Measurements from ENCODE around the gene NHERF1. TPM values are rescaled to one million over a fixed set of nuclear protein-coding genes. Genes with fewer than 3 reads are reported as not detected.

Gene NHERF1
- total and polyA plus RNA-seq, 2 of the 13 experiments (the other 11 are each of a cell fraction or from before 2014, with no cell fraction given): 169 to 269 TPM

DNA sequence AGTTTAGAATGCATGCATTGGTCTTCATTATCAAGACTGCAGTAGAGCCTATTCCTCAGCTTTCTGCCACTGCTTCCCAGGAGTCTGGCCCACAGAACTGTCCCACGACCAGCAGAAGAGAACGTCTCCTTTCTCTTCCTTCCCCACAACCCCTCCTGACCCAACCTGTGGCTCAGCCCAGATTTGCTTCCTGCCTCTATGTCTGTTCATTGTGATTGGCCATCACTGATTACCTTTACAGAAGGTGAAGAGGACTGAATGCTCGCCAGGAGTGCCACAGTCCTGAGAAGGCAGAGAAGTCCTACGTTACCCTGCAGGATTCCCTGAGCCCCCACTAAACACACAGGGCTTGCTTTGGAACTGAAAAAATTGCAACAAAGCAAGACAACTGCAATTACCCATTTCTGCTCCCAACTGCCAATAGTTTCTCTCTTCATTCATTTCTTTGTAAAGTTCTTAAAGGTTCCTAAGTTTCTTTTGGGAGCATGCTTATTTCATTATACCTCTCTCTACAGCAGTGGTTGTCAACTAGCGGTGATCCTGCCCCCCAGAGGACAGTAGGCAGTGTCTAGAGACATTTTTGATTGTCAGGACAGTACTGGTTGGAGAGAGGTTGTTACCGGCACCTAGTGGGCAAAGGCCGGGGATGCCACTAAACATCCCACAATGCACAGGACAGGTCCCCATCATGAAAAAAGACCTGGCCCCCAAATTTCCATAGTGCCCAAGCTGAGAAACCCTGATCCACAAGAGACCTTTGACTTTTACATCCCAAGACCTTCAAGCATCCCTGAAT is 32.2 kb downstream of the NHERF1 start (continued):
- TF ChIP-seq, protein P1, sequence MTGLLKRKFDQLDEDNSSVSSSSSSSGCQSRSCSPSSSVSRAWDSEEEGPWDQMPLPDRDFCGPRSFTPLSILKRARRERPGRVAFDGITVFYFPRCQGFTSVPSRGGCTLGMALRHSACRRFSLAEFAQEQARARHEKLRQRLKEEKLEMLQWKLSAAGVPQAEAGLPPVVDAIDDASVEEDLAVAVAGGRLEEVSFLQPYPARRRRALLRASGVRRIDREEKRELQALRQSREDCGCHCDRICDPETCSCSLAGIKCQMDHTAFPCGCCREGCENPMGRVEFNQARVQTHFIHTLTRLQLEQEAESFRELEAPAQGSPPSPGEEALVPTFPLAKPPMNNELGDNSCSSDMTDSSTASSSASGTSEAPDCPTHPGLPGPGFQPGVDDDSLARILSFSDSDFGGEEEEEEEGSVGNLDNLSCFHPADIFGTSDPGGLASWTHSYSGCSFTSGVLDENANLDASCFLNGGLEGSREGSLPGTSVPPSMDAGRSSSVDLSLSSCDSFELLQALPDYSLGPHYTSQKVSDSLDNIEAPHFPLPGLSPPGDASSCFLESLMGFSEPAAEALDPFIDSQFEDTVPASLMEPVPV (CRISPR knock-in tag; IDR thresholded peaks at IDR 0.05): no peak
- TF ChIP-seq ZFP41 (CRISPR knock-in tag; IDR thresholded peaks at IDR 0.05; ENCODE audit: borderline replicate concordance): no peak
- TF ChIP-seq MEIS1 (CRISPR knock-in tag; IDR thresholded peaks at IDR 0.05; ENCODE audit: borderline replicate concordance): no peak
- TF ChIP-seq RFXANK (CRISPR knock-in tag; IDR thresholded peaks at IDR 0.05): peak; percentile 38; the same call in 1 of the 2 replicates
- no peak for TF ChIP-seq MATR3 (CRISPR knock-in tag; IDR thresholded peaks at IDR 0.05)
- peak; percentile 92 for TF ChIP-seq RAD21 (CRISPR knock-in tag; IDR thresholded peaks at IDR 0.05)
- no peak for TF ChIP-seq ATF1 (CRISPR knock-in tag; IDR thresholded peaks at IDR 0.05)
- TF ChIP-seq YY1 (IDR thresholded peaks at IDR 0.05; ENCODE audit: insufficient read depth, insufficient replicate concordance, low read depth, low read length): peak; percentile 19
- TF ChIP-seq SRSF4 (IDR thresholded peaks at IDR 0.05; ENCODE audit: low read depth, low read length, poor library complexity, severe bottlenecking): no peak
- TF ChIP-seq, protein P2, sequence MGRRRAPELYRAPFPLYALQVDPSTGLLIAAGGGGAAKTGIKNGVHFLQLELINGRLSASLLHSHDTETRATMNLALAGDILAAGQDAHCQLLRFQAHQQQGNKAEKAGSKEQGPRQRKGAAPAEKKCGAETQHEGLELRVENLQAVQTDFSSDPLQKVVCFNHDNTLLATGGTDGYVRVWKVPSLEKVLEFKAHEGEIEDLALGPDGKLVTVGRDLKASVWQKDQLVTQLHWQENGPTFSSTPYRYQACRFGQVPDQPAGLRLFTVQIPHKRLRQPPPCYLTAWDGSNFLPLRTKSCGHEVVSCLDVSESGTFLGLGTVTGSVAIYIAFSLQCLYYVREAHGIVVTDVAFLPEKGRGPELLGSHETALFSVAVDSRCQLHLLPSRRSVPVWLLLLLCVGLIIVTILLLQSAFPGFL (CRISPR knock-in tag; IDR thresholded peaks at IDR 0.05): no peak
- no peak for TF ChIP-seq ZNF782 (CRISPR knock-in tag; IDR thresholded peaks at IDR 0.05; ENCODE audit: borderline replicate concordance)
- TF ChIP-seq ZNF709 (CRISPR knock-in tag; IDR thresholded peaks at IDR 0.05): no peak
- TF ChIP-seq HNRNPLL (IDR thresholded peaks at IDR 0.05; ENCODE audit: low read depth, low read length, poor library complexity, severe bottlenecking): no peak
- TF ChIP-seq HNF4G (IDR thresholded peaks at IDR 0.05; ENCODE audit: borderline replicate concordance, low read depth, low read length): no peak
- no peak for TF ChIP-seq HNF4G (CRISPR knock-in tag; IDR thresholded peaks at IDR 0.05; ENCODE audit: borderline replicate concordance, low read depth)
